OCI-LY1 (cell line): ENCODE results near the gene CREB1.

Experiments used
- EZH2 ChIP-seq: fragments of 200-600 bp; sonication (generic), shearing (Covaris generic); IDR thresholded peaks from 2 replicates; pipeline ENCODE4 v1.8.0; 2017; ENCODE audit warnings: borderline replicate concordance, mixed run types, mild to moderate bottlenecking, antibody characterized with exemption, low read length, moderate library complexity, mixed read lengths
- TF ChIP-seq, protein P1 (sequence below): fragments of 200-600 bp; sonication (generic), shearing (Covaris generic); IDR thresholded peaks from 2 replicates; pipeline ENCODE4 v1.5.1; 2017; ENCODE audit warnings: mild to moderate bottlenecking, antibody characterized with exemption, low read length, moderate library complexity, mixed read lengths

DNA sequence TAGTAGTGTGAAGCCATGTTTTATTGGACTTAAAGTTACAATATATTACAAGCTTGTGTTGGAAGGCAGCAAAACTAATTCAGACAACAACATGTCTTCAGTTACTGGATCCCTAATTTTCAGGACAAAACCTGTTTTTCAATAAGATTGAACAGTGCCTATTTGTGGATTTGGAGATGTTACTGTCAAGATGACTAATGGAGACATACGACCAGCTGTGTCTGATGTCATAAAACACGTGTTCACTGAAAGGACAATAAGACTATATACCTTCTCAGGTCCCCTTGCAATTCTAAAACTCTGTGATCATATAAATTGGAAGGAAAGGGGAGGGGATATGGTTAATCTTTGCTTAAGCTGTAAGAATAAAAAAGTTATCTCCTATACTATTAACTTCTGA is 73.7 kb downstream of the CREB1 start:
- TF ChIP-seq, protein P1, sequence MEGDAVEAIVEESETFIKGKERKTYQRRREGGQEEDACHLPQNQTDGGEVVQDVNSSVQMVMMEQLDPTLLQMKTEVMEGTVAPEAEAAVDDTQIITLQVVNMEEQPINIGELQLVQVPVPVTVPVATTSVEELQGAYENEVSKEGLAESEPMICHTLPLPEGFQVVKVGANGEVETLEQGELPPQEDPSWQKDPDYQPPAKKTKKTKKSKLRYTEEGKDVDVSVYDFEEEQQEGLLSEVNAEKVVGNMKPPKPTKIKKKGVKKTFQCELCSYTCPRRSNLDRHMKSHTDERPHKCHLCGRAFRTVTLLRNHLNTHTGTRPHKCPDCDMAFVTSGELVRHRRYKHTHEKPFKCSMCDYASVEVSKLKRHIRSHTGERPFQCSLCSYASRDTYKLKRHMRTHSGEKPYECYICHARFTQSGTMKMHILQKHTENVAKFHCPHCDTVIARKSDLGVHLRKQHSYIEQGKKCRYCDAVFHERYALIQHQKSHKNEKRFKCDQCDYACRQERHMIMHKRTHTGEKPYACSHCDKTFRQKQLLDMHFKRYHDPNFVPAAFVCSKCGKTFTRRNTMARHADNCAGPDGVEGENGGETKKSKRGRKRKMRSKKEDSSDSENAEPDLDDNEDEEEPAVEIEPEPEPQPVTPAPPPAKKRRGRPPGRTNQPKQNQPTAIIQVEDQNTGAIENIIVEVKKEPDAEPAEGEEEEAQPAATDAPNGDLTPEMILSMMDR: no peak
- no peak for TF ChIP-seq EZH2
